ENCODE data around the gene NUPR1. TPM values are rescaled to one million over a fixed set of nuclear protein-coding genes. Genes with fewer than 3 reads are reported as not detected.

The NUPR1 gene
- polyA plus RNA-seq, 2 of the 4 experiments (the other 2 are of a cell fraction), result 29.3 to 47.8 TPM

- TF ChIP-seq TP53 (CRISPR knock-in tag; IDR thresholded peaks at IDR 0.05) (no peak), HOXB13 (CRISPR knock-in tag; IDR thresholded peaks at IDR 0.05; ENCODE audit: low read depth) (no peak), ZC3H11A (IDR thresholded peaks at IDR 0.05) (no peak), BCL3 (IDR thresholded peaks at IDR 0.05) (no peak), ELK1 (IDR thresholded peaks at IDR 0.05; ENCODE audit: low read depth, low read length) (no peak), SREBF2 (IDR thresholded peaks at IDR 0.05) (no peak), CEBPB (IDR thresholded peaks at IDR 0.05) (no peak), USF2 (IDR thresholded peaks at IDR 0.05) (no peak), HES2 (IDR thresholded peaks at IDR 0.05) (no peak), GATA3 (IDR thresholded peaks at IDR 0.05; ENCODE audit: borderline replicate concordance) (no peak)
Observed at GRCh38 chr16:28521436-28521835, 17.3 kb downstream of the NUPR1 start (continued).

- WGBS (ENCODE audit: missing lambda C conversion rate), result 79% methylated on average over 7 of the region's 7 CpGs
- Histone ChIP-seq H3K9me3 (no peaks in the 10 kb centered on the region), H3K27ac (no peak overlapping the region), H3K4me2 (no peak overlapping the region), H3K4me1 (peaks cover 8% of the 10 kb centered on the region; the same call in 1 of the 3 replicates), H3K4me3 (no peak overlapping the region)
- FAIRE-seq (no peak), DNase-seq (ENCODE audit: low read depth in 1 of 2, low spot score in 1 of 2) (no peak), ATAC-seq (no peak)
- ChIA-PET POLR2A (no interaction called here), CTCF (interaction anchor here (0.6 to 2.3 kb wide), 5 partner anchors 7 to 243 kb away, joined by 3 to 8 read pairs (median 3); no protein-coding TSS in a partner anchor)
- no peak for TF ChIP-seq USF2 (IDR thresholded peaks at IDR 0.05)
- TF ChIP-seq RFX5 (IDR thresholded peaks at IDR 0.05), result no peak
- no peak for TF ChIP-seq BHLHE40 (IDR thresholded peaks at IDR 0.05; ENCODE audit: low read depth, low read length)
- no peak for TF ChIP-seq HDAC2 (IDR thresholded peaks at IDR 0.05)
- TF ChIP-seq ATOH8 (CRISPR knock-in tag; IDR thresholded peaks at IDR 0.05; ENCODE audit: low read depth), result no peak
- TF ChIP-seq ZC3H11A (IDR thresholded peaks at IDR 0.05), result no peak
- no peak for TF ChIP-seq HMGXB4 (CRISPR knock-in tag; IDR thresholded peaks at IDR 0.05; ENCODE audit: borderline replicate concordance)
- TF ChIP-seq HOXB5 (CRISPR knock-in tag; IDR thresholded peaks at IDR 0.05), result no peak
- no peak for TF ChIP-seq FOSB (CRISPR knock-in tag; IDR thresholded peaks at IDR 0.05)
- TF ChIP-seq RCOR1 (IDR thresholded peaks at IDR 0.05; ENCODE audit: low read depth, low read length), result no peak
- TF ChIP-seq CBX8 (IDR thresholded peaks at IDR 0.05), result no peak
- no peak for TF ChIP-seq POLR2A (IDR thresholded peaks at IDR 0.05; ENCODE audit: low read length)
- no peak for TF ChIP-seq FOSL2 (IDR thresholded peaks at IDR 0.05)
- TF ChIP-seq FOSL2 (CRISPR knock-in tag; IDR thresholded peaks at IDR 0.05), result no peak
- no peak for TF ChIP-seq CEBPB (IDR thresholded peaks at IDR 0.05)
- TF ChIP-seq EHMT2 (IDR thresholded peaks at IDR 0.05; ENCODE audit: low read depth), result no peak
- TF ChIP-seq NR3C1 (IDR thresholded peaks at IDR 0.05), result no peak
Observed at GRCh38 chr16:28520672-28521071, 18.1 kb downstream of the NUPR1 start.

Measured in A549 (cell line).